ENCODE results near the gene PHACTR3.

DNA sequence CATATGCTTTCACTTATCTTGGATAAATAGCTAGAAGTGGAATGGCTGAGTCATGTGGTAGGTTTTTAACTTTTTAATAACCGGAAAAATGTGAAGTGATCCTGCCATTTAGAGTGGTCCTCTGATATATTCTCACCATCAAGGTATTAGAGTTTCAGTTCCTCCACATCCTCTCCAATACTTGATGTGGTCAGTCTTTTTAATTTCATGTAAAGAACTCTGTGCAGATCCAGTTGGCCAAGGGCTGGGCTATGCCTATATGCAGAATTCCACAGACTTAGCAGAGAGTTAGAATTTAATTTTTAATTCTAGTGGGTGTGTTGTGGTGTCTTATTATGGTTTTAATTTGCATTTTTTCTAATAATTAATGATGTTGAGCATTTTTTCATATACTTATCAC, 188.0 kb downstream of the PHACTR3 start:
- no peak for TF ChIP-seq SP1 (IDR thresholded peaks at IDR 0.05; ENCODE audit: low read depth, low read length)
- no peak for TF ChIP-seq EP300 (IDR thresholded peaks at IDR 0.05; ENCODE audit: borderline replicate concordance in 1 of 2, low read depth in 2 of 2, low read length in 2 of 2)
- no peak for TF ChIP-seq TAF1 (IDR thresholded peaks at IDR 0.05; ENCODE audit: low read depth, low read length)
- TF ChIP-seq, protein P1, sequence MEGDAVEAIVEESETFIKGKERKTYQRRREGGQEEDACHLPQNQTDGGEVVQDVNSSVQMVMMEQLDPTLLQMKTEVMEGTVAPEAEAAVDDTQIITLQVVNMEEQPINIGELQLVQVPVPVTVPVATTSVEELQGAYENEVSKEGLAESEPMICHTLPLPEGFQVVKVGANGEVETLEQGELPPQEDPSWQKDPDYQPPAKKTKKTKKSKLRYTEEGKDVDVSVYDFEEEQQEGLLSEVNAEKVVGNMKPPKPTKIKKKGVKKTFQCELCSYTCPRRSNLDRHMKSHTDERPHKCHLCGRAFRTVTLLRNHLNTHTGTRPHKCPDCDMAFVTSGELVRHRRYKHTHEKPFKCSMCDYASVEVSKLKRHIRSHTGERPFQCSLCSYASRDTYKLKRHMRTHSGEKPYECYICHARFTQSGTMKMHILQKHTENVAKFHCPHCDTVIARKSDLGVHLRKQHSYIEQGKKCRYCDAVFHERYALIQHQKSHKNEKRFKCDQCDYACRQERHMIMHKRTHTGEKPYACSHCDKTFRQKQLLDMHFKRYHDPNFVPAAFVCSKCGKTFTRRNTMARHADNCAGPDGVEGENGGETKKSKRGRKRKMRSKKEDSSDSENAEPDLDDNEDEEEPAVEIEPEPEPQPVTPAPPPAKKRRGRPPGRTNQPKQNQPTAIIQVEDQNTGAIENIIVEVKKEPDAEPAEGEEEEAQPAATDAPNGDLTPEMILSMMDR (IDR thresholded peaks at IDR 0.05; ENCODE audit: control extremely low read depth in 1 of 3, insufficient read depth in 1 of 3, low read depth in 1 of 3, low read length in 3 of 3), result no peak
